HEK293T (cell line): ENCODE results near the gene PLPP2.

Source experiments
- ARNT ChIP-seq: fragments of 450-650 bp; IDR thresholded peaks from 2 replicates; pipeline ENCODE4 v1.6.1; 2017; ENCODE audit warnings: mild to moderate bottlenecking
- BHLHE40 ChIP-seq: fragments of 450-650 bp; IDR thresholded peaks from 2 replicates; pipeline ENCODE4 v1.6.1; 2016; ENCODE audit warnings: mild to moderate bottlenecking, moderate library complexity, borderline replicate concordance
- CTBP1 ChIP-seq: fragments of 450-650 bp; IDR thresholded peaks from 2 replicates; pipeline ENCODE4 v1.6.1; 2016; ENCODE audit warnings: borderline replicate concordance
- LEF1 ChIP-seq: fragments of 450-650 bp; IDR thresholded peaks from 2 replicates; pipeline ENCODE4 v1.6.1; 2017; ENCODE audit warnings: mild to moderate bottlenecking, borderline replicate concordance
- TARDBP ChIP-seq: fragments of 450-650 bp; IDR thresholded peaks from 2 replicates; pipeline ENCODE4 v1.6.1; 2016
- ZNF384 ChIP-seq: fragments of 450-650 bp; IDR thresholded peaks from 2 replicates; pipeline ENCODE4 v1.6.1; 2016

DNA sequence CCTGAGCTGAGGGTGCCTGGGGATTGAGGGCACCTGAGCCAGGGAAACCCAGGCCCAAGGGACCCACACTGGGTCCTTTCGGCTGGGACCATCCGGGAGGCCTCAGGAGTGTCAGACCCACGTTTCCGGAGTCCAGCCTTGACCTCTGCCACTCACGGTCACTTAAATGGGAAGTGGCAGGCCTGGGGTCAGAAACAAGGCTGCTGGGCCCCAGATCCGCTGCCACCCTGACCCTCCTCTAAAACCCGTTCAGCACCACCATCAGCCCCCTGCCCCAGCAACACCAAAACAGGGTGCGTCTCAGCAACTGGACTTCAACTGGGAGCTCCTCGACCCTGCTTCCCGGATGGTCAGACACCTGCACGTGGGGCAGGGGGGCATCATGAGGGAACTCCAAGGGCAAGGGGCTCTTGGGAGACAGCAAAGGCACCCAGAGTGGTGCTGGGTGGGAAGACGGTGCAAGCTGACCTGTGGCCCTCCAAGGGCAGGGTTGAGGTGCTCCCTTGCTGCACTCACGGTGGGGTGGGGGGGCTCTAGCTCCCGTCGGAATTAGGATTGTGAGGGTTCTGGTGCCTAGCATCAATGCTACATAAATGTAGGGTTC, 1.2 kb upstream of the PLPP2 start:
- TF ChIP-seq TARDBP (no peak), LEF1 (no peak), CTBP1 (no peak), BHLHE40 (no peak), ZNF384 (no peak), ARNT (no peak)
